Testis (tissue), 2 donors: ENCODE results near the gene XCL2.

Experiments
- POLR2A ChIP-seq: fragments of 450-650 bp; IDR thresholded peaks from one replicate; pipeline ENCODE4 v1.6.1; 2017; ENCODE audit warnings: antibody characterized with exemption, mild to moderate bottlenecking, moderate library complexity
- TF ChIP-seq, protein P1 (sequence below), 3 experiments: fragments of 450-650 bp in 2 of 3; fragments of 200-600 bp in 1 of 3; sonication (generic) in 1 of 3; IDR thresholded peaks; one replicate each; pipeline ENCODE4 v1.5.1; 2016 to 2019; ENCODE audit warnings: antibody characterized with exemption in 3 of 3, mild to moderate bottlenecking in 2 of 3, moderate library complexity in 1 of 3

DNA sequence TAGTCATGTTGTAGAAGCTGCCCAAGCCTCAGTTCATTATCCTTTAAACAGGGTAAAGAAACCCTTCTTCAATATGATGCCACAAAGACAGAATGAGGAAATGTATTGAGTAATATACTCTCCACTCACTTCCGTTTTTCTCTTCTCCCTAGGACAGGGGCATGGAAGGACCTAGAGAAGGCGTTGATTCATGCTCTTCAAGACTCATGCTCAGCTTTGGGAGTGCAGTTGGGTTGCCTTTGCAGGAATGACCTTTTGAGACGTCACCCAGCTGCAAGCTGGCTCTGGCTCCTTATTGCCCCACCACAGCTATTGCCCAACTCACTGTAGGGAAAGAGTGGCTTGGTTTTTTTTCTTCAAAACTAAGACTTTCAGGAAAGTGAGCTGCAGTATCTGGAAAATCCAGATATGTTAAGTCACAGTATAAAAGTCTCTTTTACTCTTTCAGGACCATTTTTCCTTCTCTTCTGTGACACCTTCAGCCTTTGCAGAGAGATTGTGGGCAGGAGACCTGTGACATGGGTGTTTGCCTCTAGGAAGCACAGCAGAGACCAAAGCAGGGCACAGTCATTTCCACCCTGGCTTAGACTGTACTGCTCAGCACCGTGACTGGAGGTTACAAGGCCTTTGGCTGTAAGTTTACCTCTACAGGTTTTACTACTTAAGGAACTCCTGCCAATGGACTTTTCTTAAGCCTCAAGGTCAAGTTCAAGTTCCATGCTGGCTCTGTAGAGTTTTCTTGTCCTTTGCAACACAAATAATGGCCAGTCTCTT is 39.5 kb downstream of the XCL2 start:
- TF ChIP-seq, protein P1, sequence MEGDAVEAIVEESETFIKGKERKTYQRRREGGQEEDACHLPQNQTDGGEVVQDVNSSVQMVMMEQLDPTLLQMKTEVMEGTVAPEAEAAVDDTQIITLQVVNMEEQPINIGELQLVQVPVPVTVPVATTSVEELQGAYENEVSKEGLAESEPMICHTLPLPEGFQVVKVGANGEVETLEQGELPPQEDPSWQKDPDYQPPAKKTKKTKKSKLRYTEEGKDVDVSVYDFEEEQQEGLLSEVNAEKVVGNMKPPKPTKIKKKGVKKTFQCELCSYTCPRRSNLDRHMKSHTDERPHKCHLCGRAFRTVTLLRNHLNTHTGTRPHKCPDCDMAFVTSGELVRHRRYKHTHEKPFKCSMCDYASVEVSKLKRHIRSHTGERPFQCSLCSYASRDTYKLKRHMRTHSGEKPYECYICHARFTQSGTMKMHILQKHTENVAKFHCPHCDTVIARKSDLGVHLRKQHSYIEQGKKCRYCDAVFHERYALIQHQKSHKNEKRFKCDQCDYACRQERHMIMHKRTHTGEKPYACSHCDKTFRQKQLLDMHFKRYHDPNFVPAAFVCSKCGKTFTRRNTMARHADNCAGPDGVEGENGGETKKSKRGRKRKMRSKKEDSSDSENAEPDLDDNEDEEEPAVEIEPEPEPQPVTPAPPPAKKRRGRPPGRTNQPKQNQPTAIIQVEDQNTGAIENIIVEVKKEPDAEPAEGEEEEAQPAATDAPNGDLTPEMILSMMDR (IDR thresholded peaks at IDR 0.05) = no peak
- TF ChIP-seq POLR2A = no peak
